GM12878 (cell line): ENCODE data around the gene FAM53B. TPM values are rescaled to one million over a fixed set of nuclear protein-coding genes. Genes with fewer than 3 reads are reported as not detected.

Source experiments
- ATAC-seq: fragments of 200-7000 bp; cut with Tn5 transposase; 3 replicates; pipeline ENCODE4 v1.9.1; 2020; ENCODE audit warnings: mild to moderate bottlenecking, moderate library complexity
- BruUV-seq: library from RNA; stranded (reverse); fragments of 400-500 nt; replicated peaks from 2 replicates; lab custom pipeline; 2021; lab: Mats Ljungman, UMichigan
- CTCF ChIA-PET: fragments of 300-600 bp; sonication (Branson Sonifier 250); formaldehyde crosslinking; extraction: SDS; loops from one replicate; lab custom pipeline; 2021; ENCODE audit warnings: inconsistent platforms; lab: Yijun Ruan, JAX
- POLR2A ChIA-PET: fragments of 350-600 bp; formaldehyde crosslinking; extraction: SDS; loops from one replicate; lab custom pipeline; 2021; ENCODE audit warnings: inconsistent platforms; lab: Charles Lee
- RAD21 ChIA-PET: fragments of 300-600 bp; sonication (Branson Sonifier 250); formaldehyde crosslinking; loops from one replicate; lab custom pipeline; 2023; ENCODE audit warnings: antibody characterized with exemption; ENCODE audit not compliant: unreplicated experiment; lab: Charles Lee
- SMC1A ChIA-PET: fragments of 300-600 bp; sonication (Branson Sonifier 250); formaldehyde crosslinking; loops from one replicate; lab custom pipeline; 2023; ENCODE audit not compliant: unreplicated experiment, uncharacterized antibody; lab: Charles Lee
- DNase-seq: peaks from one replicate; pipeline ENCODE4 v3.0.0-alpha.2; 2011; ENCODE audit warnings: low read depth, low spot score
- FAIRE-seq: peaks from 3 replicates; lab custom pipeline; 2011; peaks lifted over from hg19 to GRCh38; lab: Jason Lieb, UNC
- H2AFZ ChIP-seq: 2 replicates; pipeline ENCODE4 v1.6.0; 2011; ENCODE audit warnings: low read depth, low read length, control low read depth; ENCODE audit not compliant: control insufficient read depth
- H3K27ac ChIP-seq: 2 replicates; pipeline ENCODE4 v1.5.1; 2011; ENCODE audit warnings: control low read depth; ENCODE audit not compliant: control insufficient read depth, insufficient read depth
- H3K27me3 ChIP-seq, 2 experiments: replicated peaks in 1 of 2; 2 replicates each; pipeline versions ENCODE4 v1.6.0 to v1.6.1; 2011; ENCODE audit warnings: low read length in 1 of 2; ENCODE audit not compliant: control insufficient read depth in 2 of 2, insufficient read depth in 2 of 2
- H3K36me3 ChIP-seq, 2 experiments: 2 replicates each; pipeline ENCODE4 v1.5.1; 2011; ENCODE audit warnings: low read length in 1 of 2; ENCODE audit not compliant: control insufficient read depth in 2 of 2, insufficient read depth in 2 of 2
- H3K4me1 ChIP-seq: 2 replicates; pipeline ENCODE4 v1.6.1; 2011; ENCODE audit warnings: mild to moderate bottlenecking, low read length, moderate library complexity, mixed read lengths; ENCODE audit not compliant: control insufficient read depth, insufficient read depth
- H3K4me2 ChIP-seq: 2 replicates; pipeline ENCODE4 v1.6.0; 2011; ENCODE audit warnings: control low read depth; ENCODE audit not compliant: control insufficient read depth, insufficient read depth
- H3K4me3 ChIP-seq: fragments of 200-600 bp; sonication (generic); 2 replicates; pipeline ENCODE4 v1.5.1; 2016
- H3K79me2 ChIP-seq: 2 replicates; pipeline ENCODE4 v1.6.0; 2011; ENCODE audit warnings: low read length; ENCODE audit not compliant: control insufficient read depth, insufficient read depth
- H3K9ac ChIP-seq: 2 replicates; pipeline ENCODE4 v1.8.0; 2011; ENCODE audit warnings: low read length, control low read depth, mixed read lengths; ENCODE audit not compliant: control insufficient read depth, insufficient read depth
- H3K9me3 ChIP-seq: replicated peaks from 3 replicates; pipeline ENCODE4 v1.5.1; 2011; ENCODE audit warnings: mild to moderate bottlenecking, low read length; ENCODE audit not compliant: control insufficient read depth, insufficient read depth
- H4K20me1 ChIP-seq: 2 replicates; pipeline ENCODE4 v1.6.0; 2011; ENCODE audit not compliant: control insufficient read depth, insufficient read depth
- ATF7 ChIP-seq: fragments of 450-650 bp; IDR thresholded peaks from 2 replicates; pipeline ENCODE4 v1.6.1; 2016; ENCODE audit warnings: low read depth, mild to moderate bottlenecking
- CHD1 ChIP-seq: IDR thresholded peaks from 2 replicates; pipeline ENCODE4 v1.6.1; 2012; ENCODE audit warnings: low read depth, low read length, improper control_type of control experiment
- EGR1 ChIP-seq, 2 experiments: IDR thresholded peaks; 1 replicate in 1 of 2; 2 replicates in 1 of 2; pipeline ENCODE4 v1.6.1; 2011 to 2012; ENCODE audit warnings: low read depth in 2 of 2, low read length in 2 of 2, borderline replicate concordance in 1 of 2, mild to moderate bottlenecking in 1 of 2, moderate library complexity in 1 of 2
- NFYB ChIP-seq: IDR thresholded peaks from 2 replicates; pipeline ENCODE4 v1.6.1; 2011; ENCODE audit warnings: low read depth, mild to moderate bottlenecking, low read length, improper control_type of control experiment, moderate library complexity; ENCODE audit not compliant: insufficient read depth
- TCF12 ChIP-seq: IDR thresholded peaks from 2 replicates; pipeline ENCODE4 v1.6.1; 2011; ENCODE audit warnings: low read depth, mild to moderate bottlenecking, low read length
- YBX1 ChIP-seq: fragments of 450-650 bp; IDR thresholded peaks from 2 replicates; pipeline ENCODE4 v1.6.1; 2016; ENCODE audit warnings: antibody characterized with exemption
- WGBS: methylation state at CpG from one replicate; pipeline ENCODE4 v1.1.6; 2016; ENCODE audit warnings: low lambda C conversion rate; ENCODE audit not compliant: insufficient replicate concordance, insufficient coverage; ENCODE audit errors: missing lambda C conversion rate; 5-methylcytosine and 5-hydroxymethylcytosine counted together
- in situ Hi-C: fragments of 300-500 bp; cut with MboI; formaldehyde crosslinking; loops from 9 replicates; pipeline ENCODE4 v1.14.3; 2018; ENCODE audit warnings: mixed read lengths
- intact Hi-C: fragments of 100-400 bp; cut with micrococcal nuclease; formaldehyde crosslinking; loops from one replicate; pipeline ENCODE4 v1.14.2; 2022; ENCODE audit not compliant: unreplicated experiment
- polyA plus RNA-seq, 11 experiments: library from polyadenylated mRNA; depleted of rRNA in 4 of 11; unstranded in 6 of 11; stranded (reverse) in 5 of 11; fragments of >200 nt; fragmentation: Nextera tagmentation in 4 of 11; fragmentation: Illumina TruSeq in 1 of 11; extraction: Ambion mirVana in 4 of 11; extraction: Trizol in 1 of 11; gene quantifications; 1 replicate in 1 of 11; 2 replicates in 10 of 11; pipeline versions ENCODE4 v1.2.1 to v1.2.3, GENCODE V29; 2011 to 2016; ENCODE audit warnings: inconsistent platforms in 2 of 11, missing spikeins in 2 of 11, low read depth in 1 of 11
- total RNA-seq, 4 experiments: library from RNA; depleted of rRNA in 3 of 4; stranded (reverse); fragments of >200 nt in 3 of 4; fragmentation: Illumina TruSeq in 1 of 4; extraction: Trizol in 1 of 4; gene quantifications; 2 replicates each; pipeline versions ENCODE4 v1.2.1 to v1.2.3, GENCODE V29; 2013 to 2021
- TF ChIP-seq, protein P1 (sequence below): fragments of 450-650 bp; formaldehyde crosslinking; IDR thresholded peaks from 2 replicates; pipeline ENCODE4 v1.4.0; 2022; ENCODE audit warnings: mild to moderate bottlenecking, moderate library complexity
- TF ChIP-seq, protein P2 (sequence below): fragments of 450-650 bp; IDR thresholded peaks from 2 replicates; pipeline ENCODE4 v1.6.1; 2016; ENCODE audit warnings: mild to moderate bottlenecking

The FAM53B gene
- total and polyA plus RNA-seq, 10 of the 15 experiments (the other 5 are each of a cell fraction or from before 2014, with no cell fraction given): 0.05 to 26.3 (median 8.1) TPM

DNA sequence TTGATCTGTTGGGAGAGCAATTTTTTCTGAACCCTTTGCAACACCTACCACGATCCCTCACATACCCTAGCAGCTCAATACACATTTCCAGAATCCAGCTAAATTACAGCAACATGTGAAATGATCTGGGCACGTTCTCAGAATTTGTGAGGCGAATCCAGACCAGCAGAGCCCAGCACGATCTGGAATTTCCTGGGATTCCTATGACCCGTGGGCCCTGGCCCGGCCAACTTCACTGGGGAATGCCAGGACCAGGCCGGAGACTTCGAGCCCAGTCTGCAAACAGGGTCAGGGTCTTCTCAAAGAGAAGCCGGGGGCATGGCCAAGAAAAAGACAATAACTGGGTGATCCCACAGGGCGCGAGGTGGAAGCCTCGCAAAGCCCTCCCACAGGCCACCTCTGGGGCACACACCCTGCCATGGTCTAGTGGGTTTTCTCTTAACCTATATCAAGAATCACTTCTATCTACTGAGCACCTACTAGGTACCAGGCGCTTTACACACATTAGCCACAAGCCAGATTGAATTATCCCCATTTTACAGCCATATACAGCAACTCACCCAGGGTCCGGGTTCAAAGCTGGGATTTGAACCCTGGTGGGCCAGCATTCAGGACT lies 33.8 kb downstream of the FAM53B start:
- TF ChIP-seq NFYB (no peak), YBX1 (no peak), TCF12 (no peak), ATF7 (no peak), EGR1 (IDR thresholded peaks at IDR 0.05; ENCODE audit: borderline replicate concordance in 1 of 2, low read depth in 2 of 2, low read length in 2 of 2) (no peak), CHD1 (no peak)
- TF ChIP-seq, protein P1, sequence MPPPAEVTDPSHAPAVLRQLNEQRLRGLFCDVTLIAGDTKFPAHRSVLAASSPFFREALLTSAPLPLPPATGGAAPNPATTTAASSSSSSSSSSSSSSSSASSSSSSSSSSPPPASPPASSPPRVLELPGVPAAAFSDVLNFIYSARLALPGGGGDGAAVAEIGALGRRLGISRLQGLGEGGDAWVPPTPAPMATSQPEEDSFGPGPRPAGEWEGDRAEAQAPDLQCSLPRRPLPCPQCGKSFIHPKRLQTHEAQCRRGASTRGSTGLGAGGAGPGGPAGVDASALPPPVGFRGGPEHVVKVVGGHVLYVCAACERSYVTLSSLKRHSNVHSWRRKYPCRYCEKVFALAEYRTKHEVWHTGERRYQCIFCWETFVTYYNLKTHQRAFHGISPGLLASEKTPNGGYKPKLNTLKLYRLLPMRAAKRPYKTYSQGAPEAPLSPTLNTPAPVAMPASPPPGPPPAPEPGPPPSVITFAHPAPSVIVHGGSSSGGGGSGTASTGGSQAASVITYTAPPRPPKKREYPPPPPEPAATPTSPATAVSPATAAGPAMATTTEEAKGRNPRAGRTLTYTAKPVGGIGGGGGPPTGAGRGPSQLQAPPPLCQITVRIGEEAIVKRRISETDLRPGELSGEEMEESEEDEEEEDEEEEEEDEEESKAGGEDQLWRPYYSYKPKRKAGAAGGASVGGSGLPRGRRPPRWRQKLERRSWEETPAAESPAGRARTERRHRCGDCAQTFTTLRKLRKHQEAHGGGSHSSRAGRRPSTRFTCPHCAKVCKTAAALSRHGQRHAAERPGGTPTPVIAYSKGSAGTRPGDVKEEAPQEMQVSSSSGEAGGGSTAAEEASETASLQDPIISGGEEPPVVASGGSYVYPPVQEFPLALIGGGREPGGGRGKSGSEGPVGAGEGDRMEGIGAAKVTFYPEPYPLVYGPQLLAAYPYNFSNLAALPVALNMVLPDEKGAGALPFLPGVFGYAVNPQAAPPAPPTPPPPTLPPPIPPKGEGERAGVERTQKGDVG: no peak
- TF ChIP-seq, protein P2, sequence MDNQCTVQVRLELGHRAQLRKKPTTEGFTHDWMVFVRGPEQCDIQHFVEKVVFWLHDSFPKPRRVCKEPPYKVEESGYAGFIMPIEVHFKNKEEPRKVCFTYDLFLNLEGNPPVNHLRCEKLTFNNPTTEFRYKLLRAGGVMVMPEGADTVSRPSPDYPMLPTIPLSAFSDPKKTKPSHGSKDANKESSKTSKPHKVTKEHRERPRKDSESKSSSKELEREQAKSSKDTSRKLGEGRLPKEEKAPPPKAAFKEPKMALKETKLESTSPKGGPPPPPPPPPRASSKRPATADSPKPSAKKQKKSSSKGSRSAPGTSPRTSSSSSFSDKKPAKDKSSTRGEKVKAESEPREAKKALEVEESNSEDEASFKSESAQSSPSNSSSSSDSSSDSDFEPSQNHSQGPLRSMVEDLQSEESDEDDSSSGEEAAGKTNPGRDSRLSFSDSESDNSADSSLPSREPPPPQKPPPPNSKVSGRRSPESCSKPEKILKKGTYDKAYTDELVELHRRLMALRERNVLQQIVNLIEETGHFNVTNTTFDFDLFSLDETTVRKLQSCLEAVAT: no peak
- ChIA-PET SMC1A (interaction anchor here (2.0 kb wide), 1 partner anchor 9 kb away, joined by 9 read pairs; no protein-coding TSS in a partner anchor), RAD21 (no interaction called here), CTCF (no interaction called here), POLR2A (interaction anchor here (0.5 kb wide), 1 partner anchor 27 kb away, joined by 3 read pairs; no protein-coding TSS in a partner anchor)
- BruUV-seq: no TSS peak
- no peaks in the 10 kb centered on the region for H4K20me1 ChIP-seq
- peaks cover 0 to 10% of the 10 kb centered on the region in 2 experiments; a peak in 3 of 4 replicates for H3K36me3 ChIP-seq
- intact Hi-C loops: no loop called here
- no peak overlapping the region for H3K4me2 ChIP-seq
- FAIRE-seq (no peak), DNase-seq (no peak), ATAC-seq (peak; percentile 32; the same call in 1 of the 3 replicates)
- H3K4me1 ChIP-seq: peaks cover 5% of the 10 kb centered on the region
- no peaks in the 10 kb centered on the region for H3K27me3 ChIP-seq
- H3K79me2 ChIP-seq: peaks cover 4% of the 10 kb centered on the region
- no peak overlapping the region for H3K9ac ChIP-seq
- 66% methylated on average over 14 of the region's 14 CpGs for WGBS
- H3K9me3 ChIP-seq: no peaks in the 10 kb centered on the region
- in situ Hi-C loops: no loop called here
- H3K4me3 ChIP-seq: no peak overlapping the region
- H2AFZ ChIP-seq: no peak overlapping the region
- no peak overlapping the region for H3K27ac ChIP-seq
